Measurements from ENCODE around the gene AMOTL2.
A peak's percentile ranks its signal among the peaks of the same experiment; 100 is the strongest.

Gene AMOTL2

DNA sequence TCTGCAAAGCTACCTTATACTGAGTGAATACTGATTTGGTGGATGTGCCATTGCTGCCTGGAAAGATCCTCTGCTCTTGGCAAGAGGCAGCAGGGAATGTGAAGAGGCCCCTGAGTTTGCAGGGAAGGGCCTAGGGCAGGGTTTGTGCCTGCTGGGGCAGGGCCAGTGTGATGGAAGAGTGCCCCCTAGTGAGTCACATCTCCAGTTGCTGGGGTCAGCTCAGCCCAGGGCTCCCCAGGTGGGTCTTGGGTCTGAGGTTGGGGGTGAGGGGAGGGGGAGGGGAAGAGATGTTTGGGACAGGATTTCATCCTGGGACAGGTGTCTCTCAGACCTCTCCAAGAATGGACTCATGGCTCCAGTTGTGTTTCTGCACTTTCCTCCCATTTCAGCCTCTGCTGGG lies 4.1 kb upstream of the AMOTL2 start:
- Histone ChIP-seq H3K4me3 (replicated peaks; ENCODE audit: insufficient read depth, low read length) (no peak overlapping the region), H3K27me3 (ENCODE audit: insufficient read depth, poor library complexity, severe bottlenecking) (peaks cover 32% of the 10 kb centered on the region), H3K27ac (replicated peaks) (no peak overlapping the region)
- peak in 1 of 2 experiments; percentile 7 for DNase-seq (ENCODE audit: low read depth in 1 of 2, low spot score in 1 of 2)
- TF ChIP-seq SPI1 (IDR thresholded peaks at IDR 0.05; ENCODE audit: borderline replicate concordance, low read depth) (no peak), POLR2AphosphoS5 (IDR thresholded peaks at IDR 0.05; ENCODE audit: low read depth) (no peak), REST (IDR thresholded peaks at IDR 0.05; ENCODE audit: insufficient replicate concordance, low read depth) (no peak), GABPA (IDR thresholded peaks at IDR 0.05; ENCODE audit: low read depth) (no peak), CTCF (IDR thresholded peaks at IDR 0.05; ENCODE audit: insufficient read depth, low read length) (no peak)

GRCh38 chr3:134377896-134378295 lies 3.6 kb upstream of the AMOTL2 start:
- peaks cover 35% of the 10 kb centered on the region for H3K27me3 ChIP-seq (ENCODE audit: insufficient read depth, poor library complexity, severe bottlenecking)
- no peak overlapping the region for H3K27ac ChIP-seq (replicated peaks)
- DNase-seq (ENCODE audit: low read depth in 1 of 2, low spot score in 1 of 2), result no peak
- TF ChIP-seq REST (IDR thresholded peaks at IDR 0.05; ENCODE audit: insufficient replicate concordance, low read depth), result no peak
- no peak for TF ChIP-seq CTCF (IDR thresholded peaks at IDR 0.05; ENCODE audit: insufficient read depth, low read length)
- TF ChIP-seq GABPA (IDR thresholded peaks at IDR 0.05; ENCODE audit: low read depth), result no peak
- TF ChIP-seq POLR2AphosphoS5 (IDR thresholded peaks at IDR 0.05; ENCODE audit: low read depth), result no peak
- no peak for TF ChIP-seq SPI1 (IDR thresholded peaks at IDR 0.05; ENCODE audit: borderline replicate concordance, low read depth)
- H3K4me3 ChIP-seq (replicated peaks; ENCODE audit: insufficient read depth, low read length), result no peak overlapping the region

DNA sequence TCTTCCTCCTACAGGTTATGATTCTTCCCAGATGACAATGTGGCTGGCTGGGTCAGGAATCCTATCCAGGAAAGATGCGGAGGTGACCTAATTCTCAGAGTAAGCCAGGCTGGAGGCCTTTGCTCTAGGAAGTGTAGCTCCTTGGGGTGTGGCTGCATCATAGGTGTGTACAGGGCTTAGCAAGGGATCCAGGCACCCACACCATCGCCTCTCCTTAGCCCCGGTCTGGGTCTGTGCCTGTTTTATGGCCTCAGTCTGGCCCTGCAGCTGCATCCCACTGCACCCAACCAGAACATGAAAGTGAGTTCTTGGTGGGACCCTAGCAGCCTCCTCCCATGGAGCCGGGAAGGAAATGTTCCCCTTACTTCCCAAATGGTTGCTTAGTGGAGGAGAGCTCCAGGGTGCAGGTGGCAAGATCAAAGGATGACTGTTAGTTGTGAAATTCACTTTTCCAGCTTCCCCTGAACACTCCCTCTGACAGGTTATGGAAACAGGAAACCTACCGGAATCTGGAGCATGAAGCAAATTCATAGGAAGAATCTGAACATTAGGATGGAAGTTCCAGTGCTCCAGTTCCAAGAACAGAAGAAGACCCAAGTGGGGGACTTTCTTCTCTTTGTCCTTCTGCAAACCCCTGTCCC lies 2.7 kb upstream of the AMOTL2 start:
- no peak for DNase-seq (ENCODE audit: low read depth in 1 of 2, low spot score in 1 of 2)
- no peak overlapping the region for H3K4me3 ChIP-seq (replicated peaks; ENCODE audit: insufficient read depth, low read length)
- H3K27me3 ChIP-seq (ENCODE audit: insufficient read depth, poor library complexity, severe bottlenecking), result peaks cover 36% of the 10 kb centered on the region
- H3K27ac ChIP-seq (replicated peaks), result no peak overlapping the region
- TF ChIP-seq CTCF (IDR thresholded peaks at IDR 0.05; ENCODE audit: insufficient read depth, low read length), result no peak
- no peak for TF ChIP-seq GABPA (IDR thresholded peaks at IDR 0.05; ENCODE audit: low read depth)
- TF ChIP-seq REST (IDR thresholded peaks at IDR 0.05; ENCODE audit: insufficient replicate concordance, low read depth), result no peak
- no peak for TF ChIP-seq SPI1 (IDR thresholded peaks at IDR 0.05; ENCODE audit: borderline replicate concordance, low read depth)
- no peak for TF ChIP-seq POLR2AphosphoS5 (IDR thresholded peaks at IDR 0.05; ENCODE audit: low read depth)

Measured in HL-60 (cell line).